HepG2 (cell line): Measurements from ENCODE around the gene CEP43. TPM values are rescaled to one million over a fixed set of nuclear protein-coding genes. Genes with fewer than 3 reads are reported as not detected.
A peak's percentile ranks its signal among the peaks of the same experiment; 100 is the strongest.

Source experiments
- ATF2 ChIP-seq: sonication (generic); formaldehyde crosslinking; IDR thresholded peaks from 2 replicates; pipeline ENCODE4 v1.4.0; 2020; ENCODE audit warnings: missing genetic modification reagents
- HNRNPLL ChIP-seq: fragments of 200-400 bp; formaldehyde crosslinking; IDR thresholded peaks from 2 replicates; pipeline ENCODE4 v1.6.1; 2017; ENCODE audit warnings: mild to moderate bottlenecking, low read depth, low read length; ENCODE audit not compliant: poor library complexity, severe bottlenecking
- KDM1A ChIP-seq: IDR thresholded peaks from 2 replicates; pipeline ENCODE4 v1.6.1; 2016; ENCODE audit warnings: missing compliant biosample characterization
- KLF16 ChIP-seq, 2 experiments: sonication (generic) in 1 of 2; formaldehyde crosslinking in 1 of 2; IDR thresholded peaks; 2 replicates each; pipeline versions ENCODE4 v1.6.1 to v1.8.0; 2016 to 2023; ENCODE audit warnings: missing genetic modification reagents in 2 of 2, missing compliant biosample characterization in 1 of 2
- MAX ChIP-seq: IDR thresholded peaks from 2 replicates; pipeline ENCODE4 v1.6.1; 2012; ENCODE audit warnings: inconsistent platforms
- NR2F1 ChIP-seq, 2 experiments: fragments of 450-650 bp in 1 of 2; formaldehyde crosslinking in 1 of 2; IDR thresholded peaks; 2 replicates each; pipeline versions ENCODE4 v1.5.0 to v1.6.1; 2016 to 2020; ENCODE audit warnings: mild to moderate bottlenecking in 1 of 2, missing compliant biosample characterization in 1 of 2, missing genetic modification reagents in 1 of 2, moderate library complexity in 1 of 2
- RBAK ChIP-seq: sonication (generic); formaldehyde crosslinking; IDR thresholded peaks from 2 replicates; pipeline ENCODE4 v1.5.1; 2020; ENCODE audit warnings: mild to moderate bottlenecking, missing genetic modification reagents
- SMYD3 ChIP-seq: sonication (generic); formaldehyde crosslinking; IDR thresholded peaks from 2 replicates; pipeline ENCODE4 v1.8.1; 2023; ENCODE audit warnings: mild to moderate bottlenecking, missing genetic modification reagents
- SNAPC4 ChIP-seq: sonication (generic); formaldehyde crosslinking; IDR thresholded peaks from 2 replicates; pipeline ENCODE4 v1.4.0; 2020; ENCODE audit warnings: mild to moderate bottlenecking, missing genetic modification reagents
- TBL1XR1 ChIP-seq: fragments of 150-350 bp; IDR thresholded peaks from 2 replicates; pipeline ENCODE4 v1.6.1; 2014; ENCODE audit warnings: borderline replicate concordance, low read length; ENCODE audit not compliant: partially characterized antibody
- TGIF2 ChIP-seq: IDR thresholded peaks from 2 replicates; pipeline ENCODE4 v1.6.1; 2016; ENCODE audit warnings: control low read depth, missing compliant biosample characterization
- ZFX ChIP-seq: sonication (generic); formaldehyde crosslinking; IDR thresholded peaks from 2 replicates; pipeline ENCODE4 v1.4.0; 2020; ENCODE audit warnings: mild to moderate bottlenecking, low read depth, missing genetic modification reagents, moderate library complexity
- ZHX2 ChIP-seq, 2 experiments: sonication (generic) in 1 of 2; formaldehyde crosslinking in 1 of 2; IDR thresholded peaks; 2 replicates each; pipeline versions ENCODE4 v1.6.1 to v1.9.0; 2014 to 2022; ENCODE audit warnings: antibody characterized with exemption in 1 of 2, borderline replicate concordance in 1 of 2, inconsistent platforms in 1 of 2, low read depth in 1 of 2, missing genetic modification reagents in 1 of 2
- ZNF501 ChIP-seq: sonication (generic); formaldehyde crosslinking; IDR thresholded peaks from 2 replicates; pipeline ENCODE4 v1.5.1; 2020; ENCODE audit warnings: mild to moderate bottlenecking, moderate library complexity, missing genetic modification reagents
- ZNF7 ChIP-seq: IDR thresholded peaks from 2 replicates; pipeline ENCODE4 v1.6.1; 2016; ENCODE audit warnings: missing biosample characterization, missing genetic modification reagents
- polyA plus RNA-seq, 8 experiments: library from polyadenylated mRNA; depleted of rRNA in 3 of 8; stranded (reverse) in 7 of 8; unstranded in 1 of 8; fragments of >200 nt; fragmentation: Illumina TruSeq in 4 of 8; extraction: Trizol in 4 of 8; gene quantifications; 2 replicates each; pipeline versions ENCODE4 v1.2.1 to v1.2.3, GENCODE V29; 2011 to 2016; ENCODE audit warnings: low read depth in 4 of 8, missing spikeins in 1 of 8, mixed read lengths in 1 of 8; ENCODE audit not compliant: insufficient read depth in 1 of 8
- total RNA-seq, 5 experiments: library from RNA; depleted of rRNA; stranded (reverse); fragments of >200 nt; fragmentation: Illumina TruSeq; extraction: Trizol; gene quantifications; 2 replicates each; pipeline ENCODE4 v1.2.3, GENCODE V29; 2016; ENCODE audit warnings: low read depth in 1 of 5

The CEP43 gene
- total and polyA plus RNA-seq, 2 of the 13 experiments (the other 11 are each of a cell fraction or from before 2014, with no cell fraction given) = 29.3 to 73.9 TPM

- TF ChIP-seq ZHX2 (IDR thresholded peaks at IDR 0.05; ENCODE audit: low read depth) = no peak
- TF ChIP-seq ZHX2 (CRISPR knock-in tag; IDR thresholded peaks at IDR 0.05; ENCODE audit: borderline replicate concordance) = 0 out of 2 replicates have a peak, but pooled peaks have one; percentile 10
- no peak for TF ChIP-seq ZNF501 (CRISPR knock-in tag)
- no peak for TF ChIP-seq ZNF7
- no peak for TF ChIP-seq RBAK (CRISPR knock-in tag)
- TF ChIP-seq NR2F1 (CRISPR knock-in tag; IDR thresholded peaks at IDR 0.05) = 0 out of 4 replicates have a peak, but pooled peaks of 1 of the 2 experiments have one; percentile 5
- no peak for TF ChIP-seq SMYD3 (CRISPR knock-in tag)
- TF ChIP-seq HNRNPLL = no peak
- peak; percentile 98 for TF ChIP-seq SNAPC4 (CRISPR knock-in tag)
- 0 out of 4 replicates have a peak, but pooled peaks of 1 of the 2 experiments have one; percentile 9 for TF ChIP-seq KLF16 (CRISPR knock-in tag; IDR thresholded peaks at IDR 0.05)
- TF ChIP-seq ZFX (CRISPR knock-in tag) = no peak
- peak; percentile 14; the same call in 1 of the 2 replicates for TF ChIP-seq TGIF2
- no peak for TF ChIP-seq KDM1A
- no peak for TF ChIP-seq TBL1XR1
- TF ChIP-seq MAX = peak; percentile 11; the same call in 1 of the 2 replicates
- TF ChIP-seq ATF2 (CRISPR knock-in tag) = 0 out of 2 replicates have a peak, but pooled peaks have one; percentile 6
Measured at GRCh38 chr6:166957805-166958076, 41.5 kb upstream of the CEP43 start (continued).
